H54 (cell line): ENCODE measurements around the gene ESRRA.

Source experiments
- DNase-seq: peaks from one replicate; pipeline ENCODE4 v3.0.0; 2011; ENCODE audit warnings: low spot score, mixed read lengths; ENCODE audit not compliant: insufficient read length
- FAIRE-seq: peaks from 3 replicates; lab custom pipeline; 2011; peaks lifted over from hg19 to GRCh38; lab: Jason Lieb, UNC
- POLR2A ChIP-seq: IDR thresholded peaks from 2 replicates; pipeline ENCODE4 v1.6.1; 2011; ENCODE audit warnings: low read depth, mild to moderate bottlenecking, low read length

ESRRA gene

GRCh38 chr11:64334764-64335735, 29.7 kb downstream of the ESRRA start:
- DNase-seq (peak; percentile 95), FAIRE-seq (peak; percentile 33)
- TF ChIP-seq POLR2A, result no peak

- TF ChIP-seq POLR2A, result no peak
- DNase-seq, result no peak
Measured at GRCh38 chr11:64337538-64338249, 32.4 kb downstream of the ESRRA start.

GRCh38 chr11:64338716-64339115, 33.4 kb downstream of the ESRRA start:
- no peak for TF ChIP-seq POLR2A
- no peak for FAIRE-seq
- DNase-seq, result no peak

More at GRCh38 chr11:64337538-64338249, 32.4 kb downstream of the ESRRA start:
- no peak for FAIRE-seq

- DNase-seq, result no peak
- no peak for TF ChIP-seq POLR2A
- no peak for FAIRE-seq
Measured at GRCh38 chr11:64339286-64339685, 34.0 kb downstream of the ESRRA start.

- no peak for TF ChIP-seq POLR2A
- FAIRE-seq, result no peak
- no peak for DNase-seq
Measured at GRCh38 chr11:64339754-64340408, 34.6 kb downstream of the ESRRA start, which contains the start of gene CCDC88B. CCDC88B (plus strand) TSS chr11:64340204; CDS start chr11:64340267, 63 bp downstream.

GRCh38 chr11:64340671-64341335, 35.5 kb downstream of the ESRRA start:
- DNase-seq (no peak), FAIRE-seq (no peak)
- TF ChIP-seq POLR2A, result no peak

- no peak for TF ChIP-seq POLR2A
- DNase-seq, result no peak
- no peak for FAIRE-seq
Measured at GRCh38 chr11:64341429-64341828, 36.1 kb downstream of the ESRRA start.

GRCh38 chr11:64341851-64342791, 36.8 kb downstream of the ESRRA start:
- TF ChIP-seq POLR2A, result peak; percentile 74
- peak; percentile 90 for DNase-seq
- FAIRE-seq, result no peak

GRCh38 chr11:64342869-64343745, 37.8 kb downstream of the ESRRA start:
- DNase-seq (no peak), FAIRE-seq (no peak)
- no peak for TF ChIP-seq POLR2A

- FAIRE-seq (no peak), DNase-seq (no peak)
- TF ChIP-seq POLR2A, result no peak
Measured at GRCh38 chr11:64343767-64344559, 38.6 kb downstream of the ESRRA start.

GRCh38 chr11:64344787-64345186, 39.5 kb downstream of the ESRRA start:
- no peak for FAIRE-seq
- no peak for TF ChIP-seq POLR2A

More at GRCh38 chr11:64344787-64345186, 39.5 kb downstream of the ESRRA start:
- no peak for DNase-seq
